HK-2 (cell line): ENCODE data around the gene CERS4.
"Not testable (repeated sequence)": the region's sequence is repeated elsewhere in the genome, so short reads cannot be mapped to it uniquely, and the experiment has no call there.

Source experiments
- DNase-seq: peaks from one replicate; pipeline ENCODE4 v3.0.0-alpha.2; 2018; ENCODE audit not compliant: unreplicated experiment

The CERS4 gene

DNA sequence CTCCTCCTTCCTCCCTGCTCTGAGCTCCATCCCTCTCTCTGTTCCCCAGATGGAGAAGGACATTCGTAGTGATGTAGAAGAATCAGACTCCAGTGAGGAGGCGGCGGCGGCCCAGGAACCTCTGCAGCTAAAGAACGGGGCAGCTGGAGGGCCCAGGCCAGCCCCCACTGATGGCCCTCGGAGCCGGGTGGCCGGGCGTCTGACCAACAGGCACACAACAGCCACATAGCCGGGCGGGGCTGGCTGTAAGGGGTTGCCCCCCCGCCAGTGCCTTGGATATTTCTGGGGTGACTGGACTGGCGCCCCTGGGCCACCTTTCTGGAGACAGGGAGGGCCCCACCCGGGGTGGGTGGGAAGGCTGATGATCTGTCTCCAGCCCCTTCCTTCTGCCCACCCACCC is 52.7 kb downstream of the CERS4 start:
- no peak for DNase-seq

- no peak for DNase-seq
These were observed 53.3 kb downstream of the CERS4 start for GRCh38 chr19:8262431-8262830.

- DNase-seq, result not testable (repeated sequence)
These were observed 55.1 kb downstream of the CERS4 start for GRCh38 chr19:8264248-8264647.

DNA sequence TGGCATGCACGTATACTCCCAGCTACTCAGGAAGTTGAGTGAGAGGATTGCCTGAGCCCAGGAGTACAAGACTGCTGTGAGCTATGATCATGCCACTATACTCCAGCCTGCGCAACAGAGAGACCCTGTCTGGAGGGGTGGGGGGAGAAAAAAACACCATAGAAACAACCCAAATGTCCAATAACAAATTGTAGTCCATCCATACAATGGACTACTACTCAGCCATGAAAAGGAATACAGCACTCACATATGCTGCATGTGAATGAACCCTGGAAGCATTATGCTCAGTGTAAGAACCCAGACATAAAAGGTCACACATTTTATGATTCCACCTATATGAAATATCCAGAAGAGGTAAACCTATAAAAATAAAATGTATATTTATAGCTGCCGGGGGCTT is 56.7 kb downstream of the CERS4 start:
- DNase-seq, result no peak

DNA sequence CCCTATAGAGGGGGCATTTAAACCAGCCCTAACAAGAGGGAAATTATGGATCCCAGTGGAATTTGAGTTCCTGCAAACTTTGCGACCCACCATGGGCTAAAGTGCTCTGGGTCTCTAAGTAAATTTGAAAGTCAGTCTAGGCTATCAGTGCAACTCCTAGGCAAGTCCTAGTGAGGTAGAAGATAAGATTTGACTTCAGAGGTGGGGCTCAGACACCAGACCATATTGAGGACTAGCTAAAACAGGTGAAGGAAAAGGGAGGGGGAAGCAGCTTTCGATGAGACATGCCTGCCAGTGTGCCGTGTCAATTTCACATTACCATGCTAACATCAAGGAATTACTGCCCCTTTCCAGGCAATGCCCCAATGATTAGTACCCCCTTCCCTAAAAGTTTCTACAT is 60.6 kb downstream of the CERS4 start:
- DNase-seq, result no peak

- DNase-seq, result not testable (repeated sequence)
These were observed 67.3 kb downstream of the CERS4 start for GRCh38 chr19:8276508-8276907.

DNA sequence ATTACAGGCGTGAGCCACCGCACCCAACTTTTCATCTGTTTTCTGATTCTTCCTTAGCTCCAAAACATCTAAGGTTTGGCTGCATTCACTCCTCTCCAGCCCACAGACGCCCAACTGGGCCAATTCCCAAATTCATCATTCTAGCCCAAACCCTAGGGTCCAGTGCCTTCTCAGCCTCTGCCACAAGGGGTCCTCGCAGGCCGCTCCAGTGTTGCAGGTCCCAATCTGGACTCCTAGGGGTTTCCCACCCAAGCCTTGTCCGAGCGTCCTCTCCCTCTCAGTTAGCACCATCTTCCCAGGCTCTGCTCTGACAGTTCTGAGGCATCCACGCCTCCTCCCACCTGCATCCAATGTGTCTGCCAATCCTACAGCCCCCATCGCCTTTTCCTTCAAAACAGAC is 82.2 kb downstream of the CERS4 start:
- DNase-seq, result not testable (repeated sequence)

GRCh38 chr19:8302357-8302691 is 93.2 kb downstream of the CERS4 start:
- no peak for DNase-seq

DNA sequence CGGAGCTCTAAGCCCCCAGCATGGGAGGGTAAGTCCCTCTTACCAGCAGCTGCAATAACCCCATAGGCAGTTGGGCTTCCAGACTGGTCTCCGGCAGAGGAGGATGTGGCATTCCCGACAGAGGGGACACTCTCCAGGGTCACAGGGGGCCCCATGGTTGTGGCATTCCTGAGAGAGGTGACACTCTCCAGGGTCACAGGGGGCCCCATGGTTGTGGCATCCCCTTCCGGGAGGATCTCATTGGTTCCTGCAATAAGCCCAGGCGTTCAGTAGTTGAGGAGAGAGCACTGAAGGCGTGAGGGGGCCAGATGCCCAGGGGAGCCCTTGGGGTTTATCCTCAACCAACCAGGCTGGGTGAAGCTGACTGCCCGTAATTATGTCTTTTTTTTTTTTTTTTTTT is 93.6 kb downstream of the CERS4 start:
- no peak for DNase-seq

- no peak for DNase-seq
These were observed 95.9 kb downstream of the CERS4 start for GRCh38 chr19:8304841-8305621.

- DNase-seq, result no peak
These were observed 96.6 kb downstream of the CERS4 start for GRCh38 chr19:8305798-8306197.

- no peak for DNase-seq
These were observed 97.3 kb downstream of the CERS4 start for GRCh38 chr19:8306235-8307054.

DNA sequence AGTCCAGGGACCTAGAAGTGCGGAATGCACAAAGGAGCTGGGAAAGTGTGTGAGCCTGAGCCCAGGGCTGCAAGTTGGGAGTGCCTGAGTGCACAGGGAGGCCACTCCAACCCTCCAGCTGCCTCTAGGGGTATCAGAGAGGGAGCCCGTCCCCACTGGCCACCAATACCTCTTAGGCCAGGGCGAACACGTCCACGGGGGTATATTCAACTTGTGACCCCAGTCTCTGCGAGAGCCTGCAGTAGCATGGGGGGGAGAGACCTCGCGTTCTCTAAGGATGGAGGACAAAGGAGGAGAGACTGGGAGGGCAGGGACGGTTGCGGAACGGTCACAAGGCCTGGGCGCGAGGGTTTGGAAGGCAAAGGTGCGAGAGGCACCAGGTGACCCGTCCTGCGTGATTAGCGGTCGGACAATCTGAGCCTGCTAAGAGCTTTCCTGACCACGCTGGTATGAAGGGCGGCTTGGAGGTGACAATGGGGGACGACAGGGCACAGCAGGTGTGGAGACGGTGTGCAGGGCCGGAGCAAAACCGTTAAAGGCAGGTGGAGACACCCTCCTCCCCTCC is 98.3 kb downstream of the CERS4 start:
- DNase-seq, result no peak

DNA sequence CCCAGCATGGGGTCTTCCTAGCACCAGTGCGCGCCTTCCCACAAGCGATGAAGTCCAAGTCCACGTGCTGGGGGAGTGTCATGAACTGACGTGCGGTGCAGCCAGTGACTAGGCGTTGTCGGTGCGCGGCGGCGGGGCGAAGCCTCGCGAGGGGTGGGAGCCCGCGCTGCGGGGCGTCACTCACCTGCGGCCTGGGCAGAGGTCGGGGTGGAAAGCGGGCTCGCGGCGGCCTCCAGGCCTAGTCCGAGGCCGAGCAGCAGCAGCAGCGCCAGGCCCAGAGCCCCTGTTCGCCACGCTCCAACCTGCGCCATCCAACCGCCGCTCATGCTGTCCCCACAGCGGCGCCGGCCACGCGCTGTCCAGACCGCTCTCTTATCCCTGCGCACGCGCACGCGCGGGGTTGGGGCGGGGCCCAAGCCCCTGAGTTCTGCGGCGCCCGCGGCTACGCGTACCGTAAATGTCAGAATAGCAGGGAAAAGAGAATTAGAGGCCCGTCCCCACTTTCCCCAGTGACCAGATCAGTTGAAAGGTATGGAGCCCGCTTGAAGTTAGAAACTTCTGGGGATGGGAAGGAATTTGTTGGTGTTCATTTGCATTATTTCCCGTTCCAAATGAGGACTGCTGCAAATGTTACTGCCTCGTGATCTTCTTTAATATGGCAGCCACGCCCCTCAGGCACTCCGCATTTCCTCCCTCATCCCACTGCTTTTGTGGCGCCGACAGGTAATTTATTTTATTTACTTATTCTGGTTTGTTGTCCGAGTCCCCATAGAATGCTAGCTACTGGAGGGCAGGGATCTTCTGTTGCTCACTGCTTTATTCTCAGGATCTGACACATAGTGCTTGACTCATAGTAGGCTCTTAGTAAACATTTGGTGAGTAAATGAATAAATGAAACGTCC is 99.0 kb downstream of the CERS4 start, which contains the start of gene CD320:
TSS of gene CD320 (minus strand) at position 394 of the 902 bp plus-strand sequence. CDS start at position 326, 68 bp downstream.
- peak; percentile 90 for DNase-seq

DNA sequence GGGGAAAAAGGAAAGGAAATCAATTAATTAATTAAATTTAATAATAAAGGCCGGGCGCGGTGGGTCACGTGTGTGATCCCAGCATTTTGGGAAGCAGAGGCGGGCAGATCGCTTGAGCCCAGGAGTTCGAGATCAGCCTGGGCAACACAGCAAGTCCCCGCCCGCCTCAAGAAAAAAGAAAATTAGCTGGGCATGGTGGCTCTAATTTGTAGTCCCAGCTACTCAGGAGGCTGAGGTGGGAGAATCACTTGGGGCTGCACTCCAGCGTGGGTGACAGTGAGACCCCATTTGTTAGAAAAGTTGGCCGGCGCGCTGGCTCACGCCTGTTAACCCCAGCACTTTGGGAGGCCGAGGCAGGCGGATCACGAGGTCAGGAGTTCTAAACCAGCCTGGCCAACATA is 99.7 kb downstream of the CERS4 start:
- DNase-seq, result no peak

- DNase-seq, result no peak
These were observed 101.3 kb downstream of the CERS4 start for GRCh38 chr19:8310342-8311055.

DNA sequence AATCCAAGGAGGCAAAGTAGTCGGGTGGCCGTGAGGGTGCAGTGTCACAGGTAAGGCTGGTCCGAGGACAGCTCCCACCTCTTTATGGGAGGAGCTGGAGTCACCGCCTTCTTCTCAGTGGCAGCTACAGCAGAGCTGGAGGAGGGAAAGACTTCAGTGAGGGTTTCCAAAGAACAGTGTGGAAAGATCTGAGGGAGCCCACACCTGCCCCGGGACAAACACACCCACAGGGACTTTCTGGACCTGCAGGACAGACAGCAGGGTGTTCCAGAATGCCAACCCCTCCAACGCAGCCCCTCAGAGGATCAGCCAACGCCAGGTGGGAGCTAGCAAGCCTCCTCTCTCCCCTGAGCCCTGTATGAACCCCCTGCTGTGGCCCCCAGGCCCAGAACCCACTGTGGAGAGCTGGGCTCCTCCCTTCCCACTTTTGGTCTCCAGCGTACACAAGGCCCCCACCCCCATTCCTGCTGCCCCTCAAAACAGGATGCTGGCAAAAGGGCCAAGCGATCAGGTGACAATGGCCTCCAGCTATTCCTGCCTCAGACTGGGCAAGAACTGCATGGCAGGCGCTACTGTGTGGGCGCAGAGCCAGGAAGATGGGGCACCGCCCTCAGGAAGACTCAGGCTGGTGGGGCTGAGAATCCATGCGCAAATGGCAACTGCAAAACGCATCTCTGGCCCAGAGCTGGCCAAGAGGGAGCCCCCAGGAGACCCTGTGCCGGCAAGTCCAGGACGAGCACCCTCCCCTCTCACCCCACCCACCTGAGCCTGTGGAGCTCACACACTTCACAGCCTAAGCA is 102.5 kb downstream of the CERS4 start:
- DNase-seq, result no peak
